Measurements from ENCODE around the gene FOXF2. TPM values are rescaled to one million over a fixed set of nuclear protein-coding genes. Genes with fewer than 3 reads are reported as not detected.
"Not testable (repeated sequence)": the region's sequence is repeated elsewhere in the genome, so short reads cannot be mapped to it uniquely, and the experiment has no call there.

Gene FOXF2
- total RNA-seq, 4 donors from 2014 or later, result 9.0 to 45.2 (median 13.5) TPM

DNA sequence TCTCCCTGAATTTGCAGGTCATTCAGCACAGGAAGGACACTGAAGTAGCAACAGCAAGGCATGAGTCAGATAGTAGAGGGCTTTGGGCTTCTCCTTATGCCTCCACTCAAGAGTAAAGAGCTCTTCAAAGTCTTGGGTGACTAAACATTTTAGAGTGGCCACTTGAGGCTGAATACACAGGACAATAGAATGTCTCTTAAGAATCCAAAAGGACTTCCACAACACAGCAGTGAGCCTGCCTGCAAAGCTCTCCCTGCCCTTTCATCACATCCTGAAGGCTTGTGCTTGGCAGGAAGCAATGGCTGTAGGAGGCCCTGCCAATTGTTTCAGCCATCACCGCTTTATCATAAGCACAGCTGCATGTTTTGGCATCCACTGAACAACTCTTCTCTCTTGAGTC is 40.7 kb upstream of the FOXF2 start:
- TF ChIP-seq EP300 (IDR thresholded peaks at IDR 0.05; ENCODE audit: low read depth) (no peak), POLR2AphosphoS5 (IDR thresholded peaks at IDR 0.05) (peak in 1 of 3 donors; percentile 14), POLR2A (IDR thresholded peaks at IDR 0.05) (no peak)
- TF ChIP-seq, protein P1, sequence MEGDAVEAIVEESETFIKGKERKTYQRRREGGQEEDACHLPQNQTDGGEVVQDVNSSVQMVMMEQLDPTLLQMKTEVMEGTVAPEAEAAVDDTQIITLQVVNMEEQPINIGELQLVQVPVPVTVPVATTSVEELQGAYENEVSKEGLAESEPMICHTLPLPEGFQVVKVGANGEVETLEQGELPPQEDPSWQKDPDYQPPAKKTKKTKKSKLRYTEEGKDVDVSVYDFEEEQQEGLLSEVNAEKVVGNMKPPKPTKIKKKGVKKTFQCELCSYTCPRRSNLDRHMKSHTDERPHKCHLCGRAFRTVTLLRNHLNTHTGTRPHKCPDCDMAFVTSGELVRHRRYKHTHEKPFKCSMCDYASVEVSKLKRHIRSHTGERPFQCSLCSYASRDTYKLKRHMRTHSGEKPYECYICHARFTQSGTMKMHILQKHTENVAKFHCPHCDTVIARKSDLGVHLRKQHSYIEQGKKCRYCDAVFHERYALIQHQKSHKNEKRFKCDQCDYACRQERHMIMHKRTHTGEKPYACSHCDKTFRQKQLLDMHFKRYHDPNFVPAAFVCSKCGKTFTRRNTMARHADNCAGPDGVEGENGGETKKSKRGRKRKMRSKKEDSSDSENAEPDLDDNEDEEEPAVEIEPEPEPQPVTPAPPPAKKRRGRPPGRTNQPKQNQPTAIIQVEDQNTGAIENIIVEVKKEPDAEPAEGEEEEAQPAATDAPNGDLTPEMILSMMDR (IDR thresholded peaks at IDR 0.05), result no peak
- Histone ChIP-seq H3K27ac (no peak overlapping the region), H3K4me1 (peaks cover 0 to 4% (median 0%) of the 10 kb centered on the region in 4 donors), H3K4me3 (no peak overlapping the region), H3K36me3 (no peaks in the 10 kb centered on the region), H3K27me3 (peaks cover 39% of the 10 kb centered on the region), H3K9me3 (peaks cover 14 to 16% of the 10 kb centered on the region in 2 donors)
- 62 to 69% methylated on average over 1 of the region's 1 CpG for WGBS, 2 donors (ENCODE audit: low coverage in 1 of 2)
- in situ Hi-C loops (cut with MboI; ENCODE audit: low pct_ligation_motif_present in 1 of 4, low pct_unique_long_range_greater_than_20kb in 1 of 4, low sequenced_read_pairs in 3 of 4) (loop anchor here in 2 of 4 donors (25.0 kb wide), 2 partner anchors 436 to 561 kb away; no protein-coding TSS in a partner anchor), intact Hi-C loops (cut with DNase I; ENCODE audit: low total_unique reads) (no loop called here)
- DNase-seq, result peak; percentile 16

DNA sequence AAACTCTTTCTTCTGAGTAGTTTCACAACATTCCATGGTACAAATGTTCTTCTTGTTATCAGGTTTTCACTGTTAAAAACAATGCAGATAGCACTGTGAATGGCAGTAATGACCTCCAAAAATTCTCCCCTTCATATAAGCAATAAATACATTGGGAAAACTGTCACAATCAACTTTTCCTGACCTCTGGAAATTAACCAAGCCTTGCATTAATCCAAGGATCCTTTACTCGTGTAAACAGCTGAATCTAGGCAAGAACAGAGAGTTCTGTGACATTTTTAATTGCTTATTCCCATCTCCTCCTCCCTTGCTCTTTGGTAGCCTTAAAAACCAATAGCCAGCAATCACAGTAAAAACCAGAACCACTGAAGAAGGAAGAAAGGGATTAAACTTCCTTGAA is 39.7 kb upstream of the FOXF2 start:
- TF ChIP-seq POLR2A (IDR thresholded peaks at IDR 0.05) (no peak), EP300 (IDR thresholded peaks at IDR 0.05; ENCODE audit: low read depth) (no peak), POLR2AphosphoS5 (IDR thresholded peaks at IDR 0.05) (no peak)
- TF ChIP-seq, protein P1 (IDR thresholded peaks at IDR 0.05), result no peak
- Histone ChIP-seq H3K27me3 (peaks cover 32% of the 10 kb centered on the region), H3K27ac (no peak overlapping the region), H3K4me3 (no peak overlapping the region), H3K36me3 (no peaks in the 10 kb centered on the region), H3K9me3 (peaks cover 6 to 11% of the 10 kb centered on the region in 2 donors), H3K4me1 (peaks cover 0 to 4% (median 0%) of the 10 kb centered on the region in 4 donors)
- intact Hi-C loops (cut with DNase I; ENCODE audit: low total_unique reads) (no loop called here), in situ Hi-C loops (cut with MboI; ENCODE audit: low pct_ligation_motif_present in 1 of 4, low pct_unique_long_range_greater_than_20kb in 1 of 4, low sequenced_read_pairs in 3 of 4) (loop anchor here in 2 of 4 donors (25.0 kb wide), 2 partner anchors 437 to 562 kb away; no protein-coding TSS in a partner anchor)
- DNase-seq, result no peak
- 16 to 40% methylated on average over 1 of the region's 1 CpG for WGBS, 2 donors (ENCODE audit: low coverage in 1 of 2)

DNA sequence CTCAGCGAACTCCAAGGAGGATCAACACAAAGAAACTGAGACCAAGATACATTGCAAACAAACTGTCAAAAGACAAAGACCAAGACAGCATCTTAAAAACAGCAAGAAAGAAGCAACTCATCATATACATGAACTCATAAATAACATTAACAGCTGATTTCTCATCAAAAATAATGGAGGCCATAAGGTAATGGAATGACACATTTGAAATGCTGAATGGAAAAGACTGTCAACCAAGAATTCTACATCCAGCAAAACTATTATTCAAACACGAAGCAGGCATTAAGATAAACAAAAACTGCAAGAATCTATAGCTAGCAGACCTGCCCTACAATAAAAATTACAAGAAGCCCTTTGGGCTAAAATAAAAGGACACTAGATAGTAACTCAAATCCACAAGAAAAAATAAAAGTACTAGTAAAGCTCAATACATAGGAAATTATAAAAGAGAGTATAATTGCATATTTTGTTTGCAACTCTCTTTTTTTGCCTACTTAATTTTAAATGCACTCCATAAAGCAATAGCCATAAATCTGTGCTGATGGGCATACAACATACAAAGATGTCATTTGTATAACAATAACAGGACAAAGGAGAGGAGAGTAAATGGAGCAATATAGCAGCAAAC is 37.9 kb upstream of the FOXF2 start:
- Histone ChIP-seq H3K4me1 (peaks cover 0 to 4% (median 0%) of the 10 kb centered on the region in 4 donors), H3K4me3 (no peak overlapping the region), H3K9me3 (peaks cover 6 to 11% of the 10 kb centered on the region in 2 donors), H3K27me3 (peaks cover 19% of the 10 kb centered on the region), H3K36me3 (no peaks in the 10 kb centered on the region), H3K27ac (no peak overlapping the region)
- in situ Hi-C loops (cut with MboI; ENCODE audit: low pct_ligation_motif_present in 1 of 4, low pct_unique_long_range_greater_than_20kb in 1 of 4, low sequenced_read_pairs in 3 of 4) (no loop called here), intact Hi-C loops (cut with DNase I; ENCODE audit: low total_unique reads) (no loop called here)
- TF ChIP-seq POLR2AphosphoS5 (IDR thresholded peaks at IDR 0.05), result no peak
- TF ChIP-seq EP300 (IDR thresholded peaks at IDR 0.05; ENCODE audit: low read depth), result no peak
- DNase-seq, result no peak
- 81 to 91% methylated on average over 1 to 2 of the region's 2 CpGs for WGBS, 2 donors (ENCODE audit: low coverage in 1 of 2)

DNA sequence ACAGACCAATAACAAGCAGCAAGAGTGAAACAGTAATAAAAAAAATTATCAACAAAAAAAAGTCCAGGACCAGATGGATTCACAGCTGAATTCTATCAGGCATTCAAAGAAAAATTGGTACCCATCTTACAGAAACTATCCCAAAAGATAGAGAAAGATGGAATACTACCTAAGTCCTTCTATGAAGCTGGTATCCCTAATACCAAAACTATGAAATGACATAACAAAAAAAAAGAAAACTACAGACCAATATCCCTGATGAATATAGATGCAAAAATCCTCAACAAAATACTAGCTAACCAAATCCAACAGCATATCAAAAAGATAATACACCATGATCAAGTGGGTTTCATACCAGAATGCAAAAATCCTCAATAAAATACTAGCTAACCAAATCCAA is 34.3 kb upstream of the FOXF2 start:
- intact Hi-C loops (cut with DNase I; ENCODE audit: low total_unique reads), result not testable (repeated sequence)
- peaks cover 6 to 11% of the 10 kb centered on the region in 2 donors for H3K9me3 ChIP-seq

DNA sequence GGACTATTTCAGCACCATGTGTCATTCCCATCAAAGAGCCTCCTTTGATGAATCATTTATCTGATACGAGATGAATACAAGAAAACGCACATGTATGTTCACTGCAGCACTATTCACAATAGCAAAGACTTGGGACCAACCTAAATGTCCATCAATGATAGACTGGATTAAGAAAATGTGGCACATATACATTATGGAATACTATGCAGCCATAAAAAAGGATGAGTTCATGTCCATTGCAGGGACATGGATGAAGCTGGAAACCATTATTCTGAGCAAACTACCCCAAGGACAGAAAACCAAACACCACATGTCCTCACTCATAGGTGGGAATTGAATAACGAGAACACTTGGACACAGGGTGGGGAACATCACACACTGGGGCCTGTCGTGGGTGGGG is 27.7 kb upstream of the FOXF2 start:
- peaks cover 17% of the 10 kb centered on the region for H3K27me3 ChIP-seq
- H3K4me3 ChIP-seq; in situ Hi-C loops (cut with MboI; ENCODE audit: low pct_ligation_motif_present in 1 of 4, low pct_unique_long_range_greater_than_20kb in 1 of 4, low sequenced_read_pairs in 3 of 4); H3K9me3 ChIP-seq; DNase-seq; H3K36me3 ChIP-seq; H3K27ac ChIP-seq; intact Hi-C loops (cut with DNase I; ENCODE audit: low total_unique reads); H3K4me1 ChIP-seq: not testable (repeated sequence)
- WGBS, 2 donors (ENCODE audit: low coverage in 1 of 2), result 84 to 100% methylated on average over 1 to 4 of the region's 4 CpGs

More for the DNA sequence above, 34.3 kb upstream of the FOXF2 start:
- DNase-seq; in situ Hi-C loops (cut with MboI; ENCODE audit: low pct_ligation_motif_present in 1 of 4, low pct_unique_long_range_greater_than_20kb in 1 of 4, low sequenced_read_pairs in 3 of 4); H3K4me1 ChIP-seq; H3K4me3 ChIP-seq; H3K36me3 ChIP-seq; H3K27ac ChIP-seq: not testable (repeated sequence)
- peaks cover 15% of the 10 kb centered on the region for H3K27me3 ChIP-seq
